HCT116 (cell line): ENCODE results near the gene MYH10. TPM values are rescaled to one million over a fixed set of nuclear protein-coding genes. Genes with fewer than 3 reads are reported as not detected.

Source experiments
- ATAC-seq: fragments of 200-7000 bp; cut with Tn5 transposase; 2 replicates; pipeline ENCODE4 v1.9.1; 2020; ENCODE audit warnings: mild to moderate bottlenecking, moderate library complexity
- BruUV-seq: library from RNA; stranded (reverse); fragments of 400-500 nt; replicated peaks from 2 replicates; lab custom pipeline; 2021; lab: Mats Ljungman, UMichigan
- CTCF ChIA-PET: fragments of 300-600 bp; sonication (Branson Sonifier 250); formaldehyde crosslinking; loops from one replicate; lab custom pipeline; 2021; ENCODE audit warnings: antibody characterized with exemption; lab: Charles Lee
- POLR2A ChIA-PET: fragments of 300-600, 350-600 bp; sonication (Branson Sonifier 250); formaldehyde crosslinking; loops from one replicate; lab custom pipeline; 2021; ENCODE audit warnings: antibody characterized with exemption; lab: Charles Lee
- RAD21 ChIA-PET, 2 experiments: fragments of 300-600 bp; sonication (Branson Sonifier 250); formaldehyde crosslinking; loops; one replicate each; lab custom pipeline; 2023; ENCODE audit warnings: low total read pairs in 2 of 2; ENCODE audit not compliant: uncharacterized antibody in 2 of 2, unreplicated experiment in 2 of 2, low non-redundant PET in 1 of 2; lab: Charles Lee
- DNase-seq: peaks from one replicate; pipeline ENCODE4 v3.0.0-alpha.2; 2010; ENCODE audit warnings: low read depth, low spot score
- H2AFZ ChIP-seq: fragments of 200-600 bp; shearing (Covaris generic), sonication (generic); 2 replicates; pipeline ENCODE4 v1.6.1; 2017; ENCODE audit warnings: low read depth, mixed run types, mixed read lengths, antibody characterized with exemption, low read length; ENCODE audit not compliant: poor library complexity, severe bottlenecking
- H3K27ac ChIP-seq: 2 replicates; pipeline ENCODE4 v1.5.1; 2012; ENCODE audit warnings: low read depth, low read length
- H3K27me3 ChIP-seq: fragments of 200-600 bp; sonication (generic); 2 replicates; pipeline ENCODE4 v1.6.1; 2016; ENCODE audit warnings: mixed run types, low read length, mixed read lengths; ENCODE audit not compliant: insufficient read depth
- H3K36me3 ChIP-seq, 2 experiments: fragments of 200-500 bp in 1 of 2; fragments of 200-600 bp in 1 of 2; sonication (Bioruptor generic) in 1 of 2; sonication (generic) in 1 of 2; 2 replicates each; pipeline versions ENCODE4 v1.5.1 to v1.6.1; 2014 to 2016; ENCODE audit warnings: low read length in 2 of 2, inconsistent platforms in 1 of 2, mixed read lengths in 1 of 2, mixed run types in 1 of 2; ENCODE audit not compliant: insufficient read depth in 2 of 2, control insufficient read depth in 1 of 2
- H3K4me1 ChIP-seq, 2 experiments: fragments of 200-600 bp in 1 of 2; sonication (generic) in 1 of 2; 2 replicates each; pipeline versions ENCODE4 v1.5.1 to v1.6.1; 2012 to 2017; ENCODE audit warnings: low read length in 2 of 2, inconsistent platforms in 1 of 2, mild to moderate bottlenecking in 1 of 2, mixed read lengths in 1 of 2, mixed run types in 1 of 2, moderate library complexity in 1 of 2; ENCODE audit not compliant: insufficient read depth in 2 of 2, control insufficient read depth in 1 of 2
- H3K4me2 ChIP-seq: fragments of 200-600 bp; sonication (generic); 2 replicates; pipeline ENCODE4 v1.6.1; 2017; ENCODE audit warnings: mixed run types, low read length, mixed read lengths
- H3K4me3 ChIP-seq, 2 experiments: fragments of 200-600 bp in 1 of 2; sonication (generic) in 1 of 2; replicated peaks in 1 of 2; 2 replicates each; pipeline ENCODE4 v1.5.1; 2011 to 2016; ENCODE audit warnings: low read length in 2 of 2, control low read depth in 1 of 2, low read depth in 1 of 2, mild to moderate bottlenecking in 1 of 2, mixed read lengths in 1 of 2, mixed run types in 1 of 2
- H3K79me2 ChIP-seq: fragments of 200-600 bp; sonication (generic); 2 replicates; pipeline ENCODE4 v1.6.1; 2017; ENCODE audit warnings: mild to moderate bottlenecking, mixed run types, low read length, moderate library complexity, mixed read lengths; ENCODE audit not compliant: insufficient read depth
- H3K9ac ChIP-seq: fragments of 200-600 bp; sonication (generic); 2 replicates; pipeline ENCODE4 v1.6.1; 2016; ENCODE audit warnings: low read length, mixed read lengths
- H3K9me2 ChIP-seq: fragments of 200-600 bp; sonication (generic), shearing (Covaris generic); 2 replicates; pipeline ENCODE4 v1.6.1; 2017; ENCODE audit warnings: mixed run types, mild to moderate bottlenecking, moderate library complexity; ENCODE audit not compliant: insufficient read depth
- H3K9me3 ChIP-seq, 2 experiments: fragments of 200-500 bp in 1 of 2; fragments of 200-600 bp in 1 of 2; sonication (Bioruptor generic) in 1 of 2; sonication (generic) in 1 of 2; 2 replicates each; pipeline ENCODE4 v1.6.1; 2014 to 2017; ENCODE audit warnings: low read length in 2 of 2, mixed read lengths in 2 of 2, inconsistent platforms in 1 of 2, low read depth in 1 of 2, mild to moderate bottlenecking in 1 of 2, mixed run types in 1 of 2, moderate library complexity in 1 of 2; ENCODE audit not compliant: control insufficient read depth in 1 of 2, insufficient read depth in 1 of 2
- H4K20me1 ChIP-seq: fragments of 200-600 bp; sonication (generic), shearing (Covaris generic); 2 replicates; pipeline ENCODE4 v1.6.1; 2017; ENCODE audit warnings: mixed run types, mild to moderate bottlenecking, moderate library complexity; ENCODE audit not compliant: insufficient read depth
- CEBPB ChIP-seq: IDR thresholded peaks from 2 replicates; pipeline ENCODE4 v1.6.1; 2012; ENCODE audit warnings: low read depth
- EGR1 ChIP-seq: IDR thresholded peaks from 2 replicates; pipeline ENCODE4 v1.6.1; 2012; ENCODE audit warnings: low read depth
- ELF1 ChIP-seq: IDR thresholded peaks from 2 replicates; pipeline ENCODE4 v1.6.1; 2012; ENCODE audit warnings: low read depth, borderline replicate concordance
- EZH2 ChIP-seq: fragments of 200-600 bp; sonication (generic); IDR thresholded peaks from 2 replicates; pipeline ENCODE4 v1.6.1; 2017; ENCODE audit warnings: antibody characterized with exemption, mixed run types
- MAX ChIP-seq: IDR thresholded peaks from 2 replicates; pipeline ENCODE4 v1.6.1; 2012
- POLR2AphosphoS5 ChIP-seq: IDR thresholded peaks from 2 replicates; pipeline ENCODE4 v1.6.1; 2011; ENCODE audit warnings: mild to moderate bottlenecking, low read depth, low read length, moderate library complexity
- SP1 ChIP-seq: IDR thresholded peaks from 2 replicates; pipeline ENCODE4 v1.6.1; 2012; ENCODE audit warnings: low read depth
- TCF7L2 ChIP-seq: IDR thresholded peaks from 2 replicates; pipeline ENCODE4 v1.7.0; 2011; ENCODE audit warnings: borderline replicate concordance, inconsistent platforms; ENCODE audit not compliant: insufficient read depth, insufficient read length; ENCODE audit errors: extremely low read depth
- ZNF274 ChIP-seq: fragments of 200-500 bp; sonication (Bioruptor generic); IDR thresholded peaks from 2 replicates; pipeline ENCODE4 v1.6.1; 2014; ENCODE audit warnings: mild to moderate bottlenecking, low read depth, low read length, inconsistent platforms
- intact Hi-C: fragments of 100-400 bp; cut with micrococcal nuclease; formaldehyde crosslinking; loops from 2 replicates; pipeline ENCODE4 v1.10.0; 2022
- total RNA-seq: library from RNA; stranded (reverse); gene quantifications from one replicate; pipeline ENCODE4 v1.2.1, GENCODE V29; 2021; ENCODE audit not compliant: unreplicated experiment

Gene MYH10
- total RNA-seq, 1 experiment from 2014 or later, result 39.2 TPM

GRCh38 chr17:8622191-8622590 is 8.3 kb downstream of the MYH10 start:
- no peak overlapping the region for H3K9ac ChIP-seq
- H3K9me2 ChIP-seq, result no peaks in the 10 kb centered on the region
- CTCF ChIA-PET, result interaction anchor here (2.0 kb wide), 1 partner anchor 8 kb away, joined by 4 read pairs; the partner anchor contains the start of gene MYH10
- POLR2A ChIA-PET, result no interaction called here
- H3K27me3 ChIP-seq, result no peaks in the 10 kb centered on the region
- no peak for TF ChIP-seq EZH2
- TF ChIP-seq ZNF274, result no peak
- TF ChIP-seq ELF1, result no peak
- H3K27ac ChIP-seq, result no peak overlapping the region
- H2AFZ ChIP-seq, result no peak overlapping the region
- ATAC-seq, result no peak
- intact Hi-C loops, result no loop called here
- H3K4me3 ChIP-seq, result no peak overlapping the region
- peaks cover 0 to 13% of the 10 kb centered on the region in 2 experiments; a peak in 1 of 4 replicates for H3K4me1 ChIP-seq
- H4K20me1 ChIP-seq, result no peaks in the 10 kb centered on the region
- RAD21 ChIA-PET, result no interaction called here
- no peaks in the 10 kb centered on the region for H3K9me3 ChIP-seq
- DNase-seq, result no peak
- H3K4me2 ChIP-seq, result no peak overlapping the region
- no TSS peak for BruUV-seq
- H3K79me2 ChIP-seq, result peaks cover 23% of the 10 kb centered on the region
- H3K36me3 ChIP-seq, result no peaks in the 10 kb centered on the region

DNA sequence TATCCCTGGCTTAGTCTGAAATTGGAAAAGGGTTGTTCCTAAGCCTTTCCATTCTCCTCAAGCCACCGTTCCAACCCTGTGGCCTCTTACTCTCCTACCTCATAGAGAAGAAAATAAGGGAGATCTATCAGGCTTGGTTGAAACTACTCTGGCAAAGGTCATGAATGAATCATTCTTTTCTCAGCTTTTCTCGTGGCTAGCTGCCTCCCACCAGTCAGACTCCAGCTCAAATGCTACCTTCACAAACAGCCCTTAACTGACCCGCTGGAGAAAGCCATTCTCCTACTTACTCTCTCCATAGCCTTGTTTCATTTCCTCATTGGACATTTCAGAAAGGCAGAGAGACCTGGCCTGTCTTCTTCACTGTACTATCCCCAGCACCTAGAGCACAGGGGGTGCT is 8.9 kb downstream of the MYH10 start:
- no peak for TF ChIP-seq EZH2
- TF ChIP-seq CEBPB, result no peak
- no peak for TF ChIP-seq EGR1
- TF ChIP-seq TCF7L2, result no peak
- TF ChIP-seq SP1, result no peak
- no peak for TF ChIP-seq POLR2AphosphoS5
- no peak for TF ChIP-seq MAX
- Histone ChIP-seq H4K20me1 (no peaks in the 10 kb centered on the region), H3K4me1 (peaks cover 0 to 13% of the 10 kb centered on the region in 2 experiments; a peak in 1 of 4 replicates), H3K36me3 (no peaks in the 10 kb centered on the region), H3K9me2 (no peaks in the 10 kb centered on the region), H3K4me2 (peak overlapping the region; percentile 31; the same call in 1 of the 2 replicates), H2AFZ (no peak overlapping the region), H3K9ac (no peak overlapping the region), H3K4me3 (no peak overlapping the region; a peak in 1 of 4 replicates), H3K27me3 (no peaks in the 10 kb centered on the region), H3K27ac (no peak overlapping the region), H3K79me2 (peaks cover 24% of the 10 kb centered on the region), H3K9me3 (no peaks in the 10 kb centered on the region)
- DNase-seq (no peak), ATAC-seq (no peak)
- POLR2A ChIA-PET, result no interaction called here
- CTCF ChIA-PET, result interaction anchor here (2.0 kb wide), 1 partner anchor 9 kb away, joined by 4 read pairs; the partner anchor contains the start of gene MYH10
- RAD21 ChIA-PET, result no interaction called here
- intact Hi-C loops, result no loop called here
- TSS peak; percentile 12 for BruUV-seq
